HEK293 (cell line): Measurements from ENCODE around the gene PHKG1.
A peak's percentile ranks its signal among the peaks of the same experiment; 100 is the strongest.

Experiments
- BCL6B ChIP-seq: fragments of 450-650 bp; formaldehyde crosslinking; IDR thresholded peaks from 2 replicates; pipeline ENCODE4 v1.5.1; 2017; ENCODE audit warnings: missing biosample characterization, missing genetic modification characterization
- EGR2 ChIP-seq: fragments of 450-650 bp; formaldehyde crosslinking; IDR thresholded peaks from 2 replicates; pipeline ENCODE4 v1.5.1; 2016; ENCODE audit warnings: low read depth, missing biosample characterization, missing genetic modification characterization
- ELK4 ChIP-seq: IDR thresholded peaks from 2 replicates; pipeline ENCODE4 v1.6.1; 2011; ENCODE audit warnings: mild to moderate bottlenecking, low read depth, low read length, borderline replicate concordance
- OSR2 ChIP-seq: fragments of 450-650 bp; formaldehyde crosslinking; IDR thresholded peaks from 2 replicates; pipeline ENCODE4 v1.5.1; 2016; ENCODE audit warnings: missing biosample characterization, missing genetic modification characterization
- PATZ1 ChIP-seq: fragments of 450-650 bp; formaldehyde crosslinking; IDR thresholded peaks from 2 replicates; pipeline ENCODE4 v1.5.1; 2016; ENCODE audit warnings: missing biosample characterization, missing genetic modification characterization
- PRDM4 ChIP-seq: fragments of 450-650 bp; formaldehyde crosslinking; IDR thresholded peaks from 2 replicates; pipeline ENCODE4 v1.5.1; 2017; ENCODE audit warnings: missing biosample characterization, missing genetic modification characterization
- SALL2 ChIP-seq: fragments of 450-650 bp; formaldehyde crosslinking; IDR thresholded peaks from 2 replicates; pipeline ENCODE4 v1.5.0; 2017; ENCODE audit warnings: missing biosample characterization, mild to moderate bottlenecking, missing genetic modification characterization, borderline replicate concordance
- SCRT1 ChIP-seq: fragments of 450-650 bp; formaldehyde crosslinking; IDR thresholded peaks from 2 replicates; pipeline ENCODE4 v1.5.1; 2016; ENCODE audit warnings: missing biosample characterization, missing genetic modification characterization, borderline replicate concordance
- SETDB1 ChIP-seq: IDR thresholded peaks from one replicate; pipeline ENCODE4 v1.6.1; 2017; ENCODE audit warnings: mild to moderate bottlenecking, low read length, moderate library complexity, mixed read lengths; ENCODE audit not compliant: insufficient read length
- TRIM28 ChIP-seq: IDR thresholded peaks from 2 replicates; pipeline ENCODE4 v1.6.1; 2011; ENCODE audit warnings: low read length, control low read depth, borderline replicate concordance
- ZBTB11 ChIP-seq: fragments of 450-650 bp; formaldehyde crosslinking; conservative IDR thresholded peaks from 2 replicates; pipeline ENCODE4 v1.5.1; 2016; ENCODE audit warnings: low read depth, missing biosample characterization, missing genetic modification characterization
- ZFP37 ChIP-seq: fragments of 450-650 bp; formaldehyde crosslinking; IDR thresholded peaks from 2 replicates; pipeline ENCODE4 v1.5.1; 2016; ENCODE audit warnings: missing biosample characterization, missing genetic modification characterization
- ZFP41 ChIP-seq: fragments of 450-650 bp; formaldehyde crosslinking; IDR thresholded peaks from 2 replicates; pipeline ENCODE4 v1.5.1; 2016; ENCODE audit warnings: missing biosample characterization, missing genetic modification characterization, borderline replicate concordance
- ZNF114 ChIP-seq: fragments of 450-650 bp; formaldehyde crosslinking; IDR thresholded peaks from 2 replicates; pipeline ENCODE4 v1.5.0; 2017; ENCODE audit warnings: missing biosample characterization, missing genetic modification characterization
- ZNF148 ChIP-seq: fragments of 450-650 bp; formaldehyde crosslinking; IDR thresholded peaks from 2 replicates; pipeline ENCODE4 v1.5.0; 2017; ENCODE audit warnings: missing biosample characterization, missing genetic modification characterization, borderline replicate concordance
- ZNF157 ChIP-seq: fragments of 450-650 bp; formaldehyde crosslinking; IDR thresholded peaks from 2 replicates; pipeline ENCODE4 v1.5.1; 2016; ENCODE audit warnings: missing biosample characterization, missing genetic modification characterization
- ZNF302 ChIP-seq: fragments of 450-650 bp; formaldehyde crosslinking; IDR thresholded peaks from 2 replicates; pipeline ENCODE4 v1.5.1; 2016; ENCODE audit warnings: missing biosample characterization, missing genetic modification characterization, low read depth
- ZNF335 ChIP-seq: fragments of 450-650 bp; formaldehyde crosslinking; conservative IDR thresholded peaks from 2 replicates; pipeline ENCODE4 v1.5.1; 2016; ENCODE audit warnings: missing biosample characterization, missing genetic modification characterization
- ZNF416 ChIP-seq: fragments of 450-650 bp; formaldehyde crosslinking; IDR thresholded peaks from 2 replicates; pipeline ENCODE4 v1.5.1; 2016; ENCODE audit warnings: missing biosample characterization, missing genetic modification characterization
- ZNF501 ChIP-seq: fragments of 450-650 bp; formaldehyde crosslinking; IDR thresholded peaks from 2 replicates; pipeline ENCODE4 v1.5.1; 2016; ENCODE audit warnings: missing biosample characterization, missing genetic modification characterization
- ZNF621 ChIP-seq: fragments of 450-650 bp; formaldehyde crosslinking; IDR thresholded peaks from 2 replicates; pipeline ENCODE4 v1.5.1; 2017; ENCODE audit warnings: missing biosample characterization, missing genetic modification characterization
- ZNF629 ChIP-seq: fragments of 450-650 bp; formaldehyde crosslinking; IDR thresholded peaks from 2 replicates; pipeline ENCODE4 v1.5.1; 2017; ENCODE audit warnings: missing biosample characterization, missing genetic modification characterization
- ZNF660 ChIP-seq: fragments of 450-650 bp; IDR thresholded peaks from 2 replicates; pipeline ENCODE4 v1.5.1; 2018; ENCODE audit warnings: missing biosample characterization, mild to moderate bottlenecking, missing genetic modification characterization
- ZNF76 ChIP-seq: fragments of 450-650 bp; formaldehyde crosslinking; IDR thresholded peaks from 2 replicates; pipeline ENCODE4; 2016; ENCODE audit warnings: low read depth, missing biosample characterization, missing genetic modification characterization, borderline replicate concordance
- ZNF776 ChIP-seq: fragments of 450-650 bp; formaldehyde crosslinking; IDR thresholded peaks from 2 replicates; pipeline ENCODE4 v1.5.0; 2017; ENCODE audit warnings: missing biosample characterization, missing genetic modification characterization, borderline replicate concordance
- ZXDB ChIP-seq: fragments of 450-650 bp; formaldehyde crosslinking; IDR thresholded peaks from 2 replicates; pipeline ENCODE4 v1.5.1; 2016; ENCODE audit warnings: missing biosample characterization, missing genetic modification characterization

The PHKG1 gene

GRCh38 chr7:56063882-56064625, 28.7 kb downstream of the PHKG1 start, which contains the start of gene SUMF2 (continued):
- TF ChIP-seq ZNF416 (tag by site-specific recombination): no peak
- TF ChIP-seq BCL6B (tag by site-specific recombination): no peak
- no peak for TF ChIP-seq SALL2
- TF ChIP-seq ZNF302 (tag by site-specific recombination): no peak
- TF ChIP-seq ZNF776 (tag by site-specific recombination): no peak
- no peak for TF ChIP-seq TRIM28
- no peak for TF ChIP-seq ZNF157 (tag by site-specific recombination)
- peak; percentile 67; the same call in 1 of the 2 replicates for TF ChIP-seq ZNF660 (tag by site-specific recombination)
- peak; percentile 49; the same call in 1 of the 2 replicates for TF ChIP-seq ZFP37
- no peak for TF ChIP-seq ELK4
- no peak for TF ChIP-seq ZBTB11
- 0 out of 2 replicates have a peak, but pooled peaks have one; percentile 16 for TF ChIP-seq ZNF501 (tag by site-specific recombination)
- TF ChIP-seq ZNF76 (tag by site-specific recombination): peak; percentile 18; the same call in 1 of the 2 replicates
- TF ChIP-seq SCRT1 (tag by site-specific recombination): no peak
- TF ChIP-seq OSR2 (tag by site-specific recombination): 0 out of 2 replicates have a peak, but pooled peaks have one; percentile 37
- TF ChIP-seq SETDB1: no peak
- no peak for TF ChIP-seq ZFP41 (tag by site-specific recombination)
- TF ChIP-seq ZNF148 (tag by site-specific recombination): no peak
- peak; percentile 49; the same call in 1 of the 2 replicates for TF ChIP-seq ZNF629 (tag by site-specific recombination)
- TF ChIP-seq ZNF335 (tag by site-specific recombination): no peak; the same call in 1 of the 2 replicates
- TF ChIP-seq ZNF621 (tag by site-specific recombination): no peak
- 0 out of 2 replicates have a peak, but pooled peaks have one; percentile 25 for TF ChIP-seq EGR2
- peak; percentile 10; the same call in 1 of the 2 replicates for TF ChIP-seq PATZ1
- TF ChIP-seq PRDM4 (tag by site-specific recombination): peak; percentile 88
- peak; percentile 82 for TF ChIP-seq ZXDB (tag by site-specific recombination)
- no peak for TF ChIP-seq ZNF114
